HG03342 (cell line): ENCODE measurements around the gene ADAMTS17.

Experiments used
- ATAC-seq: cut with Tn5 transposase; IDR thresholded peaks from one replicate; pipeline ENCODE4 v1.9.1; 2021; ENCODE audit warnings: mild to moderate bottlenecking, moderate library complexity; ENCODE audit not compliant: unreplicated experiment

Gene ADAMTS17

GRCh38 chr15:100281096-100281917 is 60.5 kb downstream of the ADAMTS17 start:
- no peak for ATAC-seq

- ATAC-seq = no peak
Measured at GRCh38 chr15:100279849-100280248, 61.9 kb downstream of the ADAMTS17 start.

DNA sequence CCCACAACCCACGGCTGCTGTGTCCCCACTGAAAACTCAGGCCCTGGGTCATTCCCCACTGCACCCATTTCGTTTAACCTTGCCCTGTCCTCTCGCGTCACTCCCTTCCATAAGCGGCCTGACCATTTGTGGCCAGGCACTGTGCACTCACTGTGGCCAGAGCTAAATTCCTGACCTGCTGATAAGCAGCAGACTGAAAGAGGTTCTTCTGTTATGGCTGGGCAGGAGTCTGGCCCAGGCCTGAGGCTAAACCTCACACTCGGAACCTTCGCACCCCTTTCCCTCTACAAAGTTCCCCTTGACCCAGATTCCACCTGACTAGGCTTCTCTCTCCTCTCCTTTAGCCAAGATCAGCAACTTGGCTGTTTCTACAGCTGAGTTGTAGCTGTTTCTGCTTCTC is 62.3 kb downstream of the ADAMTS17 start:
- no peak for ATAC-seq

GRCh38 chr15:100278596-100279380 is 63.0 kb downstream of the ADAMTS17 start:
- no peak for ATAC-seq

GRCh38 chr15:100277087-100277855 is 64.5 kb downstream of the ADAMTS17 start:
- ATAC-seq = no peak

DNA sequence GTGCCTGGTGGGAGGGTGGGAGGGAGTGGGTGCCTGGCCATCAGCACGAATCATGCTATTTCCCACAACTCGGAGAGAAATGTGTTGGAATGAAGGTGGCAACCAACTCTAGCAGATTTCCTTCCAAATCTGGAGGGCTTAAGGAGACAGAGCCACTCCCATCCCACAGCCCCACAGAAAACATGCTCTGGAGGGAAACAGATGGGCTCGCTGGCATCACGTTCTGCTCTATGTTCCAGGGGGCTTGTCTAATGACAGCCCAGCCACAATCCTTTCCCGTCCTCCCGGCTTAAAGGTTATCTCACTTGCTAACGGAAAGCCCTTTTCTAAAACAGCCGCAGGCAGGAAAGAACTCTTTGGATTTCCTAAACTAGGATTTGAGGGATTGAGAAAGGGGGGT is 65.3 kb downstream of the ADAMTS17 start:
- no peak for ATAC-seq

DNA sequence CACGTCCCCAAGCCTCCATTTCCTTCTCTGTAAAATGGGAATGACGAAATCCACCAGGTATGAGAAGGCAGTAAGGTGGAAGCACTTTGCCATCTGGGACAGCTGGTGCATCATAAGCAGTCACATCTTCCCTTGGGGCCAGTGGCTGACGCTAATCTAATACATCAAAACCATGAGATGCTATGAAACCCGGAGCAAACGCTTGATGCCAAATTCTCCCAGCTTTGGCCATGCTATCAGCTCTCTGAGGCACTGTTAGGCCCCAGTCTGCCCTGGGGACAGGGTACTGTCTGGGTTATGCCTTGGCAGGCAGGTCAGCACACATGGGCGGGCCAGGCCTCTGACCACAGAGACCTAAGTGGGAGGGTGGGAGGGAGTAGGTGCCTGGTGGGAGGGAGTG is 66.1 kb downstream of the ADAMTS17 start:
- no peak for ATAC-seq

DNA sequence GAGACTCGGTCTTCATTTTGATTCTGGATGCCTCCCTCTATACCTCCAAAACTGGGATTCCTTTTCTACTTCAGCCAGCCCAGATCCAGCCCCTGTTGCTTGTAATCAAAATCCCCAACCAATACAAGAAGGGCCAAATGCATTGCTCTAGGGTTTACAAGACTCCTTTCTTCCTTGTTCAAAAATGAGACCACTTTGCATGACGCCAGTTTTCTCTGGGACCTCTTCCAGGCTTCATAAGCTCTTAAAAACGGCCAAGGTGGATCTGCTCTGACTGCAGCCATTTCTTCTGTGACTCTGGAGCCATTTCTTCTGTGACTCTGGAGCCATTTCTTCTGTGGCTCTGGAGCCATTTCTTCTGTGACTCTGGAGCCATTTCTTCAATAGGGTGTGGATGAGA is 71.9 kb downstream of the ADAMTS17 start:
- no peak for ATAC-seq

- ATAC-seq = no peak
Measured at GRCh38 chr15:100266166-100266565, 75.6 kb downstream of the ADAMTS17 start.

- no peak for ATAC-seq
Measured at GRCh38 chr15:100265641-100266035, 76.1 kb downstream of the ADAMTS17 start.

- ATAC-seq = no peak
Measured at GRCh38 chr15:100264994-100265640, 76.7 kb downstream of the ADAMTS17 start.

DNA sequence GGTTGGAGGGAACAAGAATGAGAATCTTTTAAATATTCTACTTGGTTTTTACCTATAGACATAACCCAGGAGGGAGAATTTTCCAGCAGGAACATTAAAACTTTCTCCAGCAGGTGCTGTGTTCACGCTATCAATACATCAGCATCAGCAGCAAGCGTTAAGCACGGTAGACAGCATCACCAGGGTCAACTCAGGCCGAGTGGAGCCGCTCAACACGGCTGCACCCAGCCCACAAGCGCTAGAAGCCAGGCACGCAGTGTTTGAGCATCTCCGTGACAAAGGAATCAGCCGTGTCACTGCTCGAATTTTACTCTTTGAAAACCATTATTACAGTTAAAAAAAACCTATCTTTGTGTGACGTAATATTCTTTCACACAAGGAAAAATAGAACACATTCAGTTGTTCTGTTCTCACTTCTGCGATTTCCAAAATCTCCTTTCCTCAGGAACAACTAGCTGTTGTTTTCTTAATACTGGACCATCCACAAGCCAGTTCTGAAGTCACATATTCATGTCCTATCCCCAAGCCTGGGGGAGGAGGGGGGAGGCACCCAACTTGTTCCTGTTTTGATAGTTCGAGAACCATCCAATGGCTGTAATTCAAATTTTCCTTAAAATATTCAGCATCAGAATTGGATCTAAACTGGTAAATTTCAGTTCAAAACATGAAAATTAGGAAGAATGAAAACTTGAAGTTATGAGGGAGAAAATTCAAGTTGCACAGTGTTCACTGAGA is 77.9 kb downstream of the ADAMTS17 start:
- ATAC-seq = no peak

DNA sequence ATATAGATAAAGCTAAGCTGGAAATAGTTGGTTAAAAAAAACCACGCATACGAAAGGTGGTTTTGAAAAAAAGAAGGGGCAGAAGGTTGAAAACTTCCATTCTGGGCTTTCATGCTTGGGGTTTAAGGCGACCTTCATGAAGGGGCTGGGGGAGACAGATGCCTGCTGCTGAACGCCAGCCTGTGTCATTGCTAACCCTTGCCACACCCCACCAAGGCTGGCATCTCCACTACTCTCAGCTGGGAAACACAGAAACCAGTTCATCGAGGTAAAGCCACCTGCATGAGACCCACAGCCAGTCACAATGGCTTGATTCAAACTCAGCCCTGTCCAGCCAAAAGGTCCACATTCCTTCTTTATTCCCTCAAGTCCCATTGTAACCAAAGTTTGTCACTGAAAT is 78.7 kb downstream of the ADAMTS17 start:
- ATAC-seq = no peak

- ATAC-seq = no peak
Measured at GRCh38 chr15:100261302-100262240, 80.2 kb downstream of the ADAMTS17 start.

GRCh38 chr15:100259266-100259665 is 82.5 kb downstream of the ADAMTS17 start:
- ATAC-seq = no peak

DNA sequence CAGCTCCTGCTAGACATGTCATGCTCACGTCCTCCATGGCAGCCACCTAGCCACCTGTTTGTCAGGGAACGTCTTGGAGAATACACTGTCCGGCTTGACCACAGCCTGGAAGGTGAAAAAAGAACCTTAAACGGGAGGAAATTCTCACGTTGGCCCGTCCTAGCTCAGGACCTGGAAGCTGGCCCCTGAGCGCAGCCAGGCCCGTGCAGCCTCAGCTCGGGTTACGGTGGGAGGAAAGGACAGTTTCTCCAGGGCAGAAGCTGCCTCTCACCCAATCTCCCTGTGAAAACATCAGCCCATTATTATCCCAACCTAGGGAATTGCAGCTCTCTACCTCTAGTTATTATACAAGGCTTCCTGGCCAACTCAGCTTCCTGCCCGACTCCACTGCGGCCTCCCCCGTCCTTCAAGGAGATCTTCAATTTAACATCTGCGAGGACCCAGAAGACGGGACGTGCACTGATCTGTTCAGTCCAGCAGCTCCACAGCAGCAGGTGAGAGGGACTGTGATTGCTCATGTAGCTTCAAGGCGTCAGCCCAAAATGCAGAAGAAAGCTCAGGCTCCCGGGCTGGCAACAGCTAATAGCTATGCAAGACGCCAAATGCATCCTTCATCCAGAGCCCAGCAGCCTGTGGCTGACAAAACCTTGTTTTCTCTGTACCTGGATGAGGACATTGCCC is 84.7 kb downstream of the ADAMTS17 start:
- no peak for ATAC-seq

- ATAC-seq = no peak
Measured at GRCh38 chr15:100256101-100256969, 85.4 kb downstream of the ADAMTS17 start.

DNA sequence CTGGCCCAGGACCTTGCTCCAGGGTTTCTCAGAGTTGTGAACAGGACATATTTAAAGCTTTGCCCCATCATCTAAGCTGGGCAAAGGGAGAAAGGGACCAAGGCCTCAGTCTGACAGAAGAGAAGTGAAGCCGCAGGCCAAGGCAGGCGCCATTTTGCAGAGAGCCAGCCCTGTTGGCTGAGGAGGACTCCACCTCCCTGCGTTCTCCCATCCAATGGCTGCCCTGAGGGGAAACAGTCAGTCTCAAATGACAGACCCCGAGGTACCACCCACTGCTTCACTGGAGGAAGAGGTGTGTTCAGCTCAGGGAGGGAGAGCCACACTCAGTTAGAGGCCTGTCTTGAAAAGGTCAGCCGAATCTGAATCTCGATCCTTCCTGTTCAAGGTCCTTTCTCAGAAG is 86.1 kb downstream of the ADAMTS17 start:
- ATAC-seq = no peak
